Measurements from ENCODE around the gene MAN2B2.
"Not testable (repeated sequence)": the region's sequence is repeated elsewhere in the genome, so short reads cannot be mapped to it uniquely, and the experiment has no call there.

Gene MAN2B2

DNA sequence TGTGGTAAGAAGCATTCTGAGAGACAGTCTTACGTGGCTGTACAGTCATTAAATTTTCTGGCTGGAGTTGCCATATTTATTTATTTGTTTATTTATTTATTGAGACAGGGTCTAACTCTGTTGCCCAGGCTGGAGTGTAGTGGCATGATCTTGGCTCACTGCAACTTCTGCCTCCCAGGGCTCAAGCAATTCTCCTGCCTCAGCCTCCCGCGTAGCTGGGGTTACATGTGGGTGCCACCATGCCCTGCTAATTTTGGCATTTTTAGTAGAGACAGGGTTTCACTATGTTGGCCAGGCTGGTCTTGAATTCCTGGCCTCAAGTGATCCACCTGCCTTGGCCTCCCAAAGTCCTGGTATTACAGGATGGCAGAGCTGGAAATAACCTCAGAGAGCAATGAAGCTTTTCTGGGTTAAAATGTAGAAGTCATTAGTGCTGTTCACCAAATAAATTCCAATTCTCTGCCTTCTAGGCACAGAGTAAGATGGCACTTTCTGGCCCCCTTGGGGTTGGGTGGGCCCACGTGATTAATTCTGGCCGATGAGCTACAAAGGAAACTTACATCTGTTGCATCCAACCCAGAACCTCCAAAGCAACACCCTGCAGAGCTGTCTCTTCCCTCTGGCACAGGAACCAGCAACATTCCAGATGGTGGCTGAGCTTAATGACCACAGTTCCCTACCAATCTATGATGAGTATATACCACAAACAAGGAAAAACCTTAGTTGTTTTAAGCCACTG, 70.0 kb downstream of the MAN2B2 start:
- no peak for DNase-seq

DNA sequence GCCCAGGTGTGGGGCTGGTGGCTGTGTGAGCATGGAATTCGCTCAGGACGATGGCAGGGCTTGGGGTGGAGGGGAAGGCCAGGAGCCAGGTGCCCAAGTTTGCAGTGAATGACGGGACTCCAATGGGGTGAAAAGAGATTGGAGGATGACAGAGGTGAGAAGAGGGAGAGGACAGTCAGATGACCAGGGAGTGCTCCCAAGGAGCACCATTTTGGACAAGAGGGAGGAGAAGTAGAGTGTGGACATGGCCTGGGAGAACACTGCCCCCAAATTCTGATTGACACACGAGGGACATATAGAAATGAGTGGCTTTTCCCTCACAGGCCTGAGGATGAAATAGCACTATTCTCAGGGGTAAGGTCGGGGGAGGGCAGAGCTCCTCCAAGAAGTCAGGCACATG, 72.2 kb downstream of the MAN2B2 start:
- DNase-seq: no peak

DNA sequence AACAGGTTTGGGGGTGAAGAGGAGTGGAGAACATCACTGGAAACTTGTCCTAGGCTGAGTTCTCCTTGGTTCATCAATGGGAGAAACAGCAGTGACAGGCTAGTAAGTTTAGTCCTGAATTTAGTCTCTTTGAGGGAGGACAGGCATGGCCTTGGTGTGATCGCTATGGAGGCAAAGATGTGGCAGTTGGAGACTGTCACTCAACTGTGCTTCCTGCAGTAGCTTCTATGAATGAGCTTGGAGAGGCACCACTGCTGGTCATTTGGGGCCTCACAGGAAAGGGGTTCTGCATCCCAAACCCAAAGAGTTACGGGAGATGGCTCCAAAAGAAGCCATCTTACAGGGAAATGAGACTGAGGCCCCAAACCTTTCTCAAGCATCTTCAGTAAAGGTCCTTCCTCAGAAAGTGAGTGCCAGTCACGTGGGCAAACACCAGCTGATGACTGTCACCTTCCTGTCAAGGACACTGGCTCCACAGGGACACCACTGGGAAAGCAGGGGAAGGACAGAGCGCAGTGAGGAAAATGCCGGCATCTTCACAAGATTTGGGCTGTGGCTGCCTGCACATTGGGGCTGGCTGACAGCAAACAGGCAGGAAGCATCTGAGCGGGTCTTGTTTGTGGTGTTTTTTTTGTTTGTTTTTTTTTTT, 72.7 kb downstream of the MAN2B2 start:
- no peak for DNase-seq

DNA sequence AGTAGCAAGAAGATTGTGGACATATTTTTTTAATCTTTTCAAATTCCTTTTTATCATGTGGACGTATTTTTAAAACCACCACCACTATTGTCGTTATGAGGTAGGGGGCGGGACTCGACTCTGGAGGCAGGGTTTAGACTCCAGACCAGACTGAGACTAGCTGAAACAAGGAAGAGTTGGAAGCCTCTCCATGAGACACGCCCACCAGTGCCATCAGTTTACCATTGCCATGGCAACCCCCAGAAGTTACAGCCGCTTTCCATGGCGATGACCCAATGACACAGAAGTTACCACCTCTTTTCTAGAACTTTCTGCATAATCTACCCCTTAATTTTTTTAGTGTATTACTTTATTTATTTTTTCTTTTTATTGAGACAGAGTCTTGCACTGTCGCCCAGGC, 74.2 kb downstream of the MAN2B2 start:
- DNase-seq: no peak

DNA sequence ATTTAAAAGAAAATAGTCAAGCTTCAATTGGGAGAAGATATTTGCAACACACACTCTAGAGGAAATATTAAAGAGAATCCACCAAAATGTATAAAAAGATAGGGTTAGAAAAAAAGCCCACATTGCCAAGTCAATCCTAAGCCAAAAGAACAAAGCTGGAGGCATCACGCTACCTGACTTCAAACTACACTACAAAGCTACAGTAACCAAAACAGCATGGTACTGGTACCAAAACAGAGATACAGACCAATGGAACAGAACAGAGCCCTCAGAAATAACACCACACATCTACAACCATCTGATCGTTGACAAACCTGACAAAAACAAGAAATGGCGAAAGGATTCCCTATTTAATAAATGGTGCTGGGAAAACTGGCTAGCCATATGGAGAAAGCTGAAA, 79.2 kb downstream of the MAN2B2 start:
- DNase-seq: not testable (repeated sequence)

DNA sequence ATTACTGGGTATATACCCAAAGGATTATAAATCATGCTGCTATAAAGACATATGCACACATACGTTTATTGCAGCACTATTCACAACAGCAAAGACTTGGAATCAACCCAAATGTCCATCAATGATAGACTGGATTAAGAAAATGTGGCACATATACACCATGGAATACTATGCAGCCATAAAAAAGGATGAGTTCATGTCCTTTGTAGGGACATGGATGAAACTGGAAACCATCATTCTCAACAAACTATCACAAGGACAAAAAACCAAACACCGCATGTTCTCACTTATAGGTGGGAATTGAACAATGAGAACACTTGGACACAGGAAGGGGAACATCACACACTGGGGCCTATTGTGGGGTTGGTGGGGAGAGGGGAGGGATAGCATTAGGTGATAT, 80.3 kb downstream of the MAN2B2 start:
- DNase-seq: not testable (repeated sequence)

DNA sequence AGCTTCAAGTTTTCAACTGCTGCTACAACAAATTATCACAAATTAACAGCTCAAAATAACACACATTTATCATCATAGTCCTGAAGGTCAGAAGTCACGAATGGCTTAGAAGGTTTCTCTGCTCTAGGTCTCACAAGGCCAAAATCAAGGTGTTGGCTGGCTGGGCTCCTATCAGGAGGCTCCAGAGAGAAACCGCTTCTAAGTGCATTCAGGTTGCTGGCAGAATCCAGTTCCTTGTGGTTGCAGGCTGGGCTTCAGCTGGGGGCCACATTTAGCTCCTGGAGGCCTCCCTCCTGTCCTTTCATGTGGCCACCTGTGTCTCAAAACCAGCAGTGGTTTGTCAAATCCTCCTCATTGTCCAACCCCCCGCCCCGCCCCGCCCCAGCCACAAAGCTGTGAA, 80.9 kb downstream of the MAN2B2 start:
- no peak for DNase-seq

DNA sequence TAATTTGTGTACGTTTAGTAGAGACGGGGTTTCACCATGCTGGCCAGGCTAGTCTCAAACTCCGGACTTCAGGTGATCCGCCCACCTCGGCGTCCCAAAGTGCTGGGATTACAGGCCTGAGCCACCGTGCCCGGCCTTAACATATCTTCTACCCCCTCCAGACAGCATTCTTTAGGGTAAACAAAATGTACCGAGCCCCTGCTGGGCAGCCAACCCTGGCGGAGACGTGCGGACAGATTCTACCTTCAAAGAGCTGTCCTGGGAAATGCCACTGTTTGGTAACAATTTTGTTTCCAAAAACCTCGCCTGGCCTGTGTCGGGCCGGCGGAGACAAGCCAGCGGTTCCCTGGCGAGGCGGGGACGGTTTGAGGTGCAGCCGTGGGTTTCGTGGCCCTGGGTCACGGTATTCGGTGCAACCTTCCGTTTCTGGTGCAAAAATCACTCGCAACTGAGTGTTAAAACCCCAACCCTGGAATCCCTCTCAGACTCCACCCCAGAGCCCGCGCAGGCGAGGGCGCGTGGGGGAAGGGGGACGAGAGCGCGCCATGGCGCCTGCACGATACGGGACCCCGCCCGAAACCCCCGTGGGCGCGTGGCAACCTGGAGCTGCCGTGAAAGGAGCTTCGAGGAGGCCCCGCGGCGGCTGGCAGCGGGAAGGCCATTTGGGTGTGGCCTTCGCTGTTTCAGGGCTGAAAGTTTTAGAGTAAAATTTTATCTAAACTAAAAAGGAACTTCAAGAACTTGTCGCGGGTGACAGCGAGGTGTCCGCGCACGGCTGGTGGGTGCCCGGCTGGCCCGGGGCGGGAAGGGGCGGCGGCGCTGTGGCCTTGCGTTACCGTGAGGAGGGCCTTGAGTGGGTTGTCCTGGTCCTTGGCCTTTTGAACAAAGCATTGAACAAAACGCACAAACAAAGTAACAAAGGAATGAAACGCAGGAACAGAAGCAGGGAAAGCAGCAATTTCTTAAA, 82.5 kb downstream of the MAN2B2 start:
- no peak for DNase-seq

DNA sequence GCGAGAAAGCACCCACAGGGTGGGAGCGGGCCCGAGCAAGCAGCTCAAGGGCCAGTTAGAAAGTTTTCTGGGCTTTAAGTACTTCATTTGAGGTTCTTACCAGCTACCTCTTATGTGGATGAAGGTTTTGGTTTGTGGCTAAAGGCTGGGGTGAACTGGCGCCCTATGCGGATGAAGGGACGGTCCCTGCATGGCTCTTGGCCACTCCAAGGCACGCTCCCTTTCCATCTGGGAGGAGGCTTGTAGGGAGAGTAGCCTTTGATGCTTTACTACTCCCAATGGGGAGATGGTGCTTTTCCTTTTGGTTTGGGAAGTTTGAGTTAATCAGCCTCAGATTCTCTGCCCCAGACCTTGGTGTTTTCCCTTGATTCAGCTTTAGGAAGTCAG, 83.2 kb downstream of the MAN2B2 start:
- no peak for DNase-seq

DNA sequence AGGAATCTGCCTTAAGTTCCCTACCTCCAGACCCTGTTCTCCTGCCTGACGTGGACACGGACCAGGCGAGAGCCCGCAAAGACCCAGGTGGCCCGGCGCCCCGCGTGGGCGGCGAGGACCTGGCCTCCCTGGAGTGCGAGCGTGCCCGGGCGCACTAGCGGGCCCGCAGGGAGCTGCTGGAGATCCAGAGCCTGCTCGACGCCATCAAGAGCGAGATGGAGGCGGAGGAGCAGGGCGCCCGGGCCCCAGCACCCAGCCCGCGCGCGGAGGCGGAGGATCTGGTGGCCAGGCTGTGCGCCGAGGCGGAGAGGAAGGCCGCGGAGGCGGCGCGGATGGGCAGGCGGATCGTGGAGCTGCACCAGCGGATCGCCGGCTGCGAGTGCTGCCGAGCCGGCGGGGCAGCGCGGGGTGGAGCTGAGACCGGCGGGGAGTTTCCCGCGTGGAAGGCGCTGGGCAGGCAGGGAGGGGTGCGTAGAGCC, 83.6 kb downstream of the MAN2B2 start:
- DNase-seq: no peak

DNA sequence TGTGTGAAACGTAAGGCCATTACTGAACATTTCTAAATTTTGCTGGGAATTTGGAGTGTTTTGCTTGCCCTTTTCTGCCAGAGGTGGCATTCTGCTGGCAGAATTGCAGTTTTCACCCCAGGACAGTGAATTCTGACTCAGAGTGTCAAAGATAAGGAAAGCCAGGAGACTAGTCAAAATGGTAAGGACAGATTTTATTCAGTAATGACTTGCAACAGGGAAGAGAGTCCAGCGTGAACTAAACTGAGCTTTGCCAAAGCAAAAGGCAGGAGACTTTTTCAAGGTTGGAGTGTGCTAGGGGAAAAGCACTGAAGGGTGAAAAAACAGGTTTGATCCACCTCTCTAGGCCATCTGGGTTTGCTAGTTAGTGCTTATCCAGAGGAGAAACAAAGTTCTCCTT, 84.9 kb downstream of the MAN2B2 start:
- no peak for DNase-seq

DNA sequence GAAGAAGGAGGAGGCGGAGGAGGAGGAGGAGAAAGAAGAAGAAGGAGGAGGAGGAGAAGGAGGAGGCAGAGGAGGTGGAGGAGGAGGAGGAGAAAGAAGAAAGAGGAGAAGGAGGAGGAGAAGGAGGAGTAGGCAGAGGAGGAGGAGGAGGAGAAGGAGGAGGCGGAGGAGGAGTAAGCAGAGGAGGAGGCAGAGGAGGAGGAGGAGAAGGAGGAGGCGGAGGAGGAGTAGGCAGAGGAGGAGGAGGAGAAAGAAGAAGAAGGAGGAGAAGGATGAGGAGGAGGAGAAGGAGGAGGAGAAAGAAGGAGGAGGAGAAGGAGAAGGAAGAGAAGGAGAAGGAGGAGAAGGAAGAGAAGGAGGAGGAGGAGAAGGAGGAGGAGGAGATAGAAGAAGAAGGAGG, 85.4 kb downstream of the MAN2B2 start:
- DNase-seq: no peak

DNA sequence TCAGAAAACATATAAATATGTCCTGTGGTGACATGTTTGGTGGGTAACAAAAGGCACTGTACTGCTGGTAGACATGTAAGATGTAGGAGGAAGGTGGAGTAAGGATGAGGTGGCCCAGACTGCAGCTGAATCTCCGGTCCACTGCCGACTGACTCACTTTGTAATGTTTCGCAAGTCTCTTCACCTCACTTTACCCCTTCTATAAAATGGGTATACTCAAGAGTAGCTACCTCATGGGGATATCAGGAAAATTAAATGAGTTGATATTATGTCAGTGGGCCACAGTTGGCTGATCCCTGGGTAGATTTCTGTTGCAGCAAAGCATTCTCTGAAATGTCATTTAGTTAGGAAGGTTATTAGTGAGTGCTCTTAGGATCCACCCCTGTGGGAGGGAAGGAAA, 87.6 kb downstream of the MAN2B2 start:
- no peak for DNase-seq

DNA sequence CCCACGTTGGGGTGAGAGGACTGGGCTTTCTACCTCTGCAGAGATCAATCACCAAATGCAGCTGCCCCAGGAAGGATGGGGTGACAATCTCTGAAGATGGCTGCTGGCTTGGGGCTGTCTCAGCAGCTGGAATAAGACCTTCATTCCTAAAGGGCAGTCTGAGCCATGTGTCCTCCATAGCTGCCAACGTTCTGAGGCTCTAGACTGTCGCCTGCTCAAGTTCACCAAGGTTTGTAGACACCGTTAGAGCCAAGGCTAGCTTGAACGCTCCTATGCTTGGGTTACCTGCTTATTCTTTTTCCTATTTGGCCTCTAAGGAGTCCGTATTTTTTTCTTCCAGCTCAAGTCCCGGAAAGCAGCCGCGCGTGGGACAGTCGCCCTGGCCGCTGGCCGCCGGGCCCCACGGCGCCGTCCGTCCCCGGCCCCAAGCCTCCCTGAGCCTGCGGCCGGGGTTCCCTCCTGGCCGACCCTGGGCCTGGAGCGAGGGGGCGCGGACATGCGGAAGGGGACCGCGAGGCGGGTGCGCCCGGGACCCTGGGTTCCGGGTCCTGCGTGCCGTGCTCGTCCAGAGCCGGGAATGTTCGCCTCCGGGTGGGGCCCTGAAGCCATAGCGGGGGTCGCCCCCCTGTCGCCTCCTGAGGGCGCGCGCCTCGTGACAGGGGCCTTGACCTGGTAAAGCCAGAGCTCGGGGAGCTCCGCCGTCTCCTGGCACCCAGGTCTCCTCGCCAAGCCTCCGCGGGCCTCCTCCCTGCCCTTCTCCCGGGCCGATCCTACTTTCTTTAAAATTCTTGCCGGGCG, 88.8 kb downstream of the MAN2B2 start:
- no peak for DNase-seq

DNA sequence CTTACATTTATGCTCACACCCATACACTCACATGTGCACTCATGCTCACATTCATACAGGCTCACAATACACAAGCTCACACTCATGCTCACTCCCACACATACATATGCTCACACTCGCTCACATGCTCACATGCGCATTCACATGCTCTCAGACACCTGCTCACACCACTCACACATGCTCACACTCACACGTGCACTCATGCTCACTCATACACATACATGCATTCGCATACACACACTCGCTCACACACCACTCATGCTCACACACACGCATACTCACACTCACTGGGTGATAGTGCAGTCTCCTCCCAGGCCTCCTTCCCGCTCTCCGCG, 90.3 kb downstream of the MAN2B2 start:
- DNase-seq: no peak

DNA sequence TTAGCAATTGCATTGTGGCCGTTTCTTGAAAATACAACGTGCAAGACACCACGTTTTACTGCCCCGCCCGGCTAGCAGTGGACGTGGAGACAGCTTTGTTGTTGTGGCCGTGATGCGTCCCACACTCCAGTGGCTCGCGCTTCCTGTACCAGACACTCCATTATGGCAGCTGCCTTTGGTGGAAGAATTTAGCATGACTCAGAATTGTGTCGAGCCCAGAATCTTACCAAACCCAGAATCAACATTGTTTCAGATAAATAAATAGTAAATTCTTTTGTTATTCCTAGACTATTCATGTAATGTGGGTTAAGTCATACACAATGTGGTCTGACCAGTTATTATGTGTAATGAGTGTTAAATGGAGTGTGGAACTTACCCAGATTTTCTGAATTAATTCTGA, 93.4 kb downstream of the MAN2B2 start:
- no peak for DNase-seq

DNA sequence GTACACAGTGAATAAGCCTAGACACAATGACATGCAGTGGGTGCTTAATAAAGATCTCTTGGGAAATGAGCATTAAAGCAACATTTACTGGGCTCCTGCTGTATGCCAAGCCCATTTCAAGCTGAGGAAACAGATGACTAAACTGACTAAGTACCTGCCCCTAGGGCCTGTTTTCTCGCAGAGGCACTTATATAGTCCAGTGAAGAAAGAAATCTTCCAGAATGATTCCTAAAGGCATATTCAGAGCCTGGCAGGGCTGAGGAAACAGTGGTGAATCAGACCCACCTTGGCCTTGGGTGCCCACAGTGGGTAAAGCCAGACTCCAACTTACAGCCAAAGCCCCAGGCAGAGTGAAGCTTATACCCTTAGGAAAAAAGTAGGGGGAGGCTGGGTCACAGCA, 96.7 kb downstream of the MAN2B2 start:
- no peak for DNase-seq

DNA sequence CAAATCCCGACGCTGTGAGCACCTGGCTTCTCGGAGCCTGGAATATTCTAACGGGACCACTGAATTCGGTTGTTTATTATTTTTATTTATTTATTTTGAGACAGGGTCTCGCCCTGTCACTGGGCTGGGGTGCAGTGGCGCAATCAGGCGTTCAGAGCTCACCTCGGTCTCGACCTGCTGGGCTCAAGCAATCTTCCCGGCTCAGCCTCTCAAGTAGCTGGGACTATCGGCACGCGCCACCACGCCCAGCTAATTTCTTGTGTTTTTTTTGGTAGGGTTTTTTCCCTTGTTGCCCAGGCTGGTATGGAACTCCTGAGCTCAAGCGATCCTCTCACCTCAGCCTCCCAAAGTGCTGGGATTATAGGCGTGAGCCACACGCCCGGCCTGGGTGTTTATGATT, 97.1 kb downstream of the MAN2B2 start:
- no peak for DNase-seq

DNA sequence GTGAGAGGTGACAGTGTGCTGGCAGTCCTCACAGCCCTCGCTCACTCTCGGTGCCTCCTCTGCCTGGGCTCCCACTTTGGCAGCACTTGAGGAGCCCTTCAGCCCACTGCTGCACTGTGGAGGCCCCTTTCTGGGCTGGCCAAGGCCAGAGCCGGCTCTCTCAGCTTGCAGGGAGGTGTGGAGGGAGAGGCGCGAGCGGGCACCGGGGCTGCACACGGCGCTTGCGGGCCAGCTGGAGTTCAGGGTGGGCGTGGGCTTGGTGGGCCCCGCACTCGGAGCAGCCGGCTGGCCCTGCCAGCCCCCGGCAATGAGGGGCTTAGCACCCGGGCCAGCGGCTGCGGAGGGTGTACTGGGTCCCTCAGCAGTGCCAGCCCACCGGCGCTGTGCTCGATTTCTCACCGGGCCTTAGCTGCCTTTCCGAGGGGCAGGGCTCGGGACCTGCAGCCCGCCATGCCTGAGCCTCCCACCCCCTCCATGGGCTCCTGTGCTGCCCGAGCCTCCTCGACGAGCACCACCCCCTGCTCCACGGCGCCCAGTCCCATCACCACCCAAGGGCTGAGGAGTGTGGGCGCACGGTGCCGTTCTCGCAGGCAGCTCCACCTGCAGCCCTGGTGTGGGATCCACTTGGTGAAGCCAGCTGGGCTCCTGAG, 97.7 kb downstream of the MAN2B2 start:
- not testable (repeated sequence) for DNase-seq
